GM19035 (cell line): ENCODE measurements around the gene N4BP2L1.
"Not testable (repeated sequence)": the region's sequence is repeated elsewhere in the genome, so short reads cannot be mapped to it uniquely, and the experiment has no call there.

Experiments
- ATAC-seq: cut with Tn5 transposase; IDR thresholded peaks from one replicate; pipeline ENCODE4 v1.9.1; 2021; ENCODE audit not compliant: unreplicated experiment

Gene N4BP2L1

GRCh38 chr13:32391101-32391619, 36.8 kb downstream of the N4BP2L1 start:
- no peak for ATAC-seq

GRCh38 chr13:32390484-32390883, 37.4 kb downstream of the N4BP2L1 start:
- ATAC-seq: no peak

GRCh38 chr13:32390048-32390447, 37.9 kb downstream of the N4BP2L1 start:
- no peak for ATAC-seq

GRCh38 chr13:32385410-32385809, 42.5 kb downstream of the N4BP2L1 start:
- no peak for ATAC-seq

GRCh38 chr13:32384702-32385101, 43.2 kb downstream of the N4BP2L1 start:
- no peak for ATAC-seq

GRCh38 chr13:32383836-32384618, 43.9 kb downstream of the N4BP2L1 start:
- ATAC-seq: no peak

GRCh38 chr13:32381539-32381938, 46.4 kb downstream of the N4BP2L1 start:
- ATAC-seq: no peak

GRCh38 chr13:32378012-32378411, 49.9 kb downstream of the N4BP2L1 start:
- ATAC-seq: no peak

- ATAC-seq: no peak
Measured at GRCh38 chr13:32376642-32377415, 51.1 kb downstream of the N4BP2L1 start.

GRCh38 chr13:32370805-32371204, 57.1 kb downstream of the N4BP2L1 start:
- ATAC-seq: no peak

- no peak for ATAC-seq
Measured at GRCh38 chr13:32362574-32362973, 65.4 kb downstream of the N4BP2L1 start.

GRCh38 chr13:32355935-32356334, 72.0 kb downstream of the N4BP2L1 start:
- ATAC-seq: not testable (repeated sequence)

- no peak for ATAC-seq
Measured at GRCh38 chr13:32354040-32354439, 73.9 kb downstream of the N4BP2L1 start.

GRCh38 chr13:32350839-32351441, 77.0 kb downstream of the N4BP2L1 start:
- ATAC-seq: not testable (repeated sequence)
